HUDEP-2 (cell line): ENCODE results near the gene ASAP3.

Experiments
- DNase-seq, 76 experiments: peaks; one replicate each; lab custom pipeline; 2025; ENCODE audit not compliant: unreplicated experiment in 76 of 76; lab: John Stamatoyannopoulos, UW

ASAP3 gene

GRCh38 chr1:23483321-23484252, at the start of gene ASAP3:
Gene ASAP3, minus strand, starts transcription at chr1:23484179. Its CDS starts 46 bp downstream, at chr1:23484133.
- peak in 2 of 76 experiments; percentile 3 to 7 for DNase-seq

- no peak for DNase-seq
These were observed 49.5 kb upstream of the ASAP3 start for GRCh38 chr1:23533246-23534023.

GRCh38 chr1:23531562-23532094, 47.6 kb upstream of the ASAP3 start:
- DNase-seq = no peak

DNA sequence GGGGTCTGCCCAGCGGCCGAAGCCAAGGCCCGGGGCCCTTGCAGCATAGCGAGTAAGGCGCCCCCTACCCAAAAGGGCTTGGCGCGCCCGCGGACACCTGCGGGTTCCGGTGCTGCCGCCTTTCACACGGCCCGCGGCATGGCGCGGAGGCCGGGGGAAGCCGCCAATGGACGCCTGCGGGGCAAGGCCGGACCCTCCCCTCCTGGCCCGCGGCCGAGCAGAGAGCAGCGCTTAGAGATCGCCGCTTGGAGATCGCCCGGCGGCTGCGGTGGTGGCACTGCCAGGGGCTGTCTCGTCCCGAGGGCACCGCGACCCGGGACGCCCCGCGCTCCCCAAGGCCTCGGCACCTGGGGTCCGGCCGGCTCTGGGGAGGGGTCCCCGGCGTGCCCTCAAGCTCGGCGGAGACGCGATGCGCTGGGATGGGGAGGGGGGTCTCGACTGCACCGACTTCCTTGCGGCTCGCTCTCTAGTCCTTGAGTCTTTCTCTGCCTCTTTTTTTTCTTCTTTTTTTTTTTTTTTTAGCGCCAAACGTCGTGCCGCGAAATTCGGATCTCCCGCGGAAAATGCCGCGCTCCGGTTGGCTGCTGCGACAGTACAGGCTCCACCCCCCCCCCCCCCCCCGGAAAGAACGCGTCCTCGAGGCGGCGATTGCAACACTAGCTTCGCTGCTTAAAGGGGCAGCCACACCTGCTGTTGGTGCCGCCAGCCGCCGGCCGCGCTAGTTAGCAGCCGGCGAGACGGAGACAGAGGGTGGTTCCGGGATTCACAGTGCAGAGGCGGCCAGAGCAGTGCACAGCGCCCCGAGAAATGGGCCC, 47.0 kb upstream of the ASAP3 start, which contains the start of gene E2F2:
TSS of gene E2F2 (minus strand) at position 487 of the 815 bp plus-strand sequence. CDS start at position 47, 440 bp downstream.
- peak in 74 of 76 experiments; percentile 23 to 89 (median 78) for DNase-seq

DNA sequence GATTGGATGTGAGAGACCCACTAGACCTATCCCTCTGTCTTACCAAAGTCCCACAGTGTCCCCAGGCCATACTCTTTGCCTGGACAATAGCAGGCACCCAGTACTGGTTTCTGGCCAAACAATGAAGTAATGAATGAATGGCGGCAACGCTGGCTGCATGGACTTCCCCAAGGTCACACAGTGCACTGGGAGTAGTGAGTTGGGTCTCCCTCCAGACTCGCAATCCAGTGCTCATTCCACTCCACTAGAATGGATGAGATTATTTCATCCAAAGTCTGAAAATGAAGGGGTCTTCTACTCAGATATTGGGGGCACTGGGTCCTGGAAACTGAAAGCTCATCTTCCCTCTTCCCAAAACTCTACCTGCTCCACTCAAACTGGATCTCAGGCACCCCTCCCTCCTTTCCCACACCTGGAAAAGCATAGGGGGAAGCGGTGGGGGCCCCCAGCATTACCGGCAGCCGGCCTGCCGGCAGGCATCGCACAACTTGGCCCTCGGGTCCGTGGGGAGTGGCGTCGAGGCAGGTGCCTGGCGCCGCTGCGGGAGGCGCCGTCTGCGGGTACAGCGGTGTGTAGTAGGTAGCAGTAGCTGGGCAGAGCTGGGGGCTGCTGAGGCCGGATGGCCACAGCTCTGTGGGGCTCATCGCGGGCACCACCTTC, 46.2 kb upstream of the ASAP3 start:
- DNase-seq = peak in 15 of 76 experiments; percentile 9 to 53 (median 35)

DNA sequence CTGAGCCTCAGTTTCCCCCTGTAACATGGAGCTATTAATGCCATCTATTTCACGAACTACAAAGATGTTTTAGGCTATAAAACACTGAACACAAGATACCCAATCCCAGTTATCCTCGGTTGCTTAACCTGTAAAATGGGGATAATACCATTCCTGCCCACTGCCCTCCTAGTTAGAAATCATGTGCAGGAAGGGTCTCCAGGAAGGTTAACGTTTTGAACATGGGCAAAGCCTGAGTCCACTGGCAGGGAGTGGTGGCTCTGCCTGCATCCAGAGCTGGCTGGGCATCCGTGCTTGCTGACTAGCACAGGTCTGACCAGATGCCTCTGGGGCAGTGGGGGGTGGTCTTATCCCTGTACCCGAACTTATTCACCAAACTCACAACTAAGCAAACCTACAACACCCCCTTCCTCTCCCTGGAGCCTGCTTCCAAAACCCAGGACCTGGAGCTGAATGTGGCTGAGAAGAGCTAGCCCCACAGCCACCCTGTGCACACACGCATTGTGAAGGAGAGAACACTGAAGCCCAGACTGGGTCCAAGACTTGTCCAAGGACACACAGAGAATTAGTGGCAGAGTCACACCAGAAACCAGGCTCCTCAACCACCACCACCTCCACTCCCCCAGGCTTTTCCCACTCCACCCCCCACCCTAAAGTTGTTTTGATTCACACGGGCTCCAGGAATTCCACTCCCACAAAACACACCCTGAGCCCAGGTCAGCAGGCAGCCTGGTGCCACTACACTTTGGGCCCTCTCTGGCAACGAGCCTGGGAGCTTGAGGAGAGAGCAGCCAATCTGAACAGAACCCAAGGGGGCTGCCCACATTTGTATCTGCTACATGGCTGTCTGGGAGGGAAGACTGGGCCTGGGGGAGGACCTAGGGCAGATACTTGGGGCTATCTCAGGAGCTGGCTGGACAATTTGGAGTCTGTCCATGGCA, 45.4 kb upstream of the ASAP3 start:
- peak in 61 of 76 experiments; percentile 5 to 68 (median 43) for DNase-seq

DNA sequence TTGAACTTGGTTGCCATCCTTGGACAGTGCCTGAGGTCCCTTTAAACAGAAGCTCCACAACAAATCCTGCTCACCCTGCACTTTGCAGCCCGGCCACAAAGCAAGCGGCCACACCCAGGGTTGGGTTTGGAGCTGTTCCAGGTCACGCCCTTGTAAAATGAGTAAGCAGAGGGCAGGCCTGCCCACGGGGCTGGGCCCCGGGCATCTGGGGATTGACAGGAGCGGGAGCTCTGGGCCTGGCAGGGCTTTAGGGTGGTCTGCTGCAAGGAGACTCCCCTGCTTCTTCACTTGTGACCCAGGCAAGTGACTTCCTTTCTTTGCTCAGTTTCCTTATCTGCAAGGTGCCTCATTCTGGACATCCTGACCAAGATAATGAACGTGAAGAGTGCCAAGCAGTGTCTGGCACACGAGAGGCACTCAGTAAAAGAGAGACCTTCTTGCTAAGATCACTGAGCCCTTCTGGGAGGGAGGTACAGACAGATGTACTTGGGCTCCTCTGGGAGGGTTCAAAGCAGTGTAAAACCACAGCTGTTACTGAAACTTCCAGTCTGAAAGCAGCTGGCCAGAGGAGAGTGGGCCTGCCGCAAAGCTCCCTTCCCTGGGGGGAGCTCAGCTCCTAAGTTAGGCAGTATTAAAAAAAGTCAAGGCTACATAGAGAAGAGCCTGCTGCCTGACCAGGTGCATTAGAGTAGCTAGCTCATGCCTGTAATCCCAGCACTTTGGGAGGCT, 44.4 kb upstream of the ASAP3 start:
- DNase-seq = peak; percentile 16 to 97 (median 91)

GRCh38 chr1:23527900-23528249, 43.9 kb upstream of the ASAP3 start:
- peak in 3 of 76 experiments; percentile 37 to 58 (median 46) for DNase-seq

DNA sequence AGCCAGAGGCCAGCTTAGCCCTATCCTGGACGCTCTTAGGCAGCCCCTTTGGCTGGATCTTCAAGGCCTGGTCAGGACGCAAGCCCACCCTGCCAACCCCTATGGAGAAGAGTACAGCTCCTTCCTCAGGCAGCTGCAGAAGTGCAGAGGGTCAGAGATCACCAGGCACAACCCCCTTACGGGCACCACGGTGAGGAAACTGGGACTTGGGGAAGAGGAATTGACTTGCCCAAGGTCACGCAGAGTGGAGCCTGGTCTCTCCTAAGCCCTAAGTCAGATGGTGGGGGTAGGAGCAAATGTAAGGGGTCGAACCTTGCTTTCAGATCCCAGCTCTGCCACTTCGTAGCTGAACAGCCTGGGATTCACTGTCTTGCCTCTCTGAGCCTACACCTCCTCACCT, 43.4 kb upstream of the ASAP3 start:
- DNase-seq = no peak

DNA sequence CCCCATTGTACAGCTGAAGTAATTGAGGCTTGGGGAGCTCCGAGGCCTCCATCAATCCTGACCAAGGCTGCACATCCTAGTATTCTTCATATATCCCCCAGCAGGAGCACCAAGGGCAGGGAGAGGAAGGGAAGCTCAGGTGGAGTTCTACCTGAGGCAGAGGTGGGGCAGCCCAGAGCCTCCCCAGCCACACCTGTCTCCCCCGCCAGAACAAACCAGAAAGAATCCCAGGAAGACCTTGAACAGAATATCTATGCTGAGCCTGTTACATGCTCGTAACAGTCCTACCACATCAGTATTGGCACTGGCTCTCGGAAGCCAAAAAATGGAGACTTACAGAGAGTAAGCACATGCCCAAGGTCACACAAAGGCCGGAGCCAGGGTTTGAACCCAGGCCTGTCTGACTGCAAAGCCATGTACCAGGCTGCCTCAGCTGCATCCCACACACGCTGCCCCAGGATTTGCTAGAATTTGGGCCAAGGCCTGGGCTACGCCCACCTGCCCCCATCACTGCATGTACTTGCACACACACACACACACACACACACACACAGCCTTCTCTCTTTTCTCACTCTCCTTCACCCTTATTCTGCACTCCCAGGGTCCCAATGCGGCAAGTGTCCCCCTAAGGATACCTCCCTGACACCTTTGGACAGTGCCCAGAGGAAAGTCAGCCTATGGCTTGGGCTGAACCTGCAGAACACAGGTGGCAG, 42.5 kb upstream of the ASAP3 start:
- peak in 2 of 76 experiments; percentile 12 to 13 for DNase-seq

DNA sequence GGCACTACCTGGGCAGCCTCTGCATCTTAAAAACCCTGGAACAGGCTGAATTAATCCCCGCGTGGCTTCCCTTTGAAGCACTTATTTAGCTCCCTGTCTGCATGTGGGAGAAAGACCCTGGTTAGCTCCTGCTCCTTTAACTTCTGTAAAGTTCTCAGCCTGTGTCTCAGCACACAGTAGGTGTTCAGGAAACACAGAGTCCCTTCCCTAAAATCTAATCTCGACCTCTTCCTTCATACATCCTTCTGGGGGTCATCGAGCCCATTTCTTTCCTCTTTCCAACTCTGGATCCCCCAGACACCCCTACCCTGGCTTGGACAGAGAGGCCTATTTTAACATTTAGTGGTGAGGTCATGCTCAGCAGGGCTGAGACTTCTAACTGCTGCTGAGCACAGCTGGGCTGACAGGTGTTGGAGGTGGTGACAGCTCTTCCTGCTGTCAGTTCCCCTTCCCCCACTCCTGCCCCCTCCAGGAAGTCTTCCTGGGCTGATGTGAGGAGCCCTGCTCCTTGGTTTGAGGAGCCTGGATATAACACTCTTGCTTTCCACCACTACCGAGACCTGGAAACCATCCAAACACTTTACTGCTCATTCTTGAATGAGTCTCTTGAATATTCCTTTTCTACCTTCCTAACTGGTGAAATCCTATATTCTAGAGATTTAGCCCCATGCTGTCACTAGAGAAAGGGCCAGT, 41.7 kb upstream of the ASAP3 start:
- no peak for DNase-seq

GRCh38 chr1:23524716-23525401, 40.9 kb upstream of the ASAP3 start:
- peak in 75 of 76 experiments; percentile 40 to 98 (median 85) for DNase-seq

DNA sequence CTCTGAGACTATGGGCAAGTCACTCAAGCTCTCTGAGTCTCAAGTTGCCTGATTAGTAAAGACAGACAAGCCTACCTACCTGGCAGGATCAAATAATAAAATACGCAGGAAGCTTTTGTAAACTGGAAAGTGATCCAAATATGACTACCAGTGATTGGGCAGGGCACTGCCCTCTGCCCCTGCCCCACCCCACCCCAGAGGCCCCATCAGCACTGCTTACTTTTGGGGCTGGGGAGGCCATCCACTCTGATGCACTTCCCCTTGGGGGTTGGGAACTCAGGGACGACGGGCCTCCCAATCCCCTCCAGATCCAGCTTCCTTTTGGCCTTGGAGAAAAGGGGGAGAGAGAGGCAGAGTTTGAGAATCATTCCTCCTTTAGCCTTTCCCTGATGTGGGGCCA, 40.2 kb upstream of the ASAP3 start:
- DNase-seq = no peak

DNA sequence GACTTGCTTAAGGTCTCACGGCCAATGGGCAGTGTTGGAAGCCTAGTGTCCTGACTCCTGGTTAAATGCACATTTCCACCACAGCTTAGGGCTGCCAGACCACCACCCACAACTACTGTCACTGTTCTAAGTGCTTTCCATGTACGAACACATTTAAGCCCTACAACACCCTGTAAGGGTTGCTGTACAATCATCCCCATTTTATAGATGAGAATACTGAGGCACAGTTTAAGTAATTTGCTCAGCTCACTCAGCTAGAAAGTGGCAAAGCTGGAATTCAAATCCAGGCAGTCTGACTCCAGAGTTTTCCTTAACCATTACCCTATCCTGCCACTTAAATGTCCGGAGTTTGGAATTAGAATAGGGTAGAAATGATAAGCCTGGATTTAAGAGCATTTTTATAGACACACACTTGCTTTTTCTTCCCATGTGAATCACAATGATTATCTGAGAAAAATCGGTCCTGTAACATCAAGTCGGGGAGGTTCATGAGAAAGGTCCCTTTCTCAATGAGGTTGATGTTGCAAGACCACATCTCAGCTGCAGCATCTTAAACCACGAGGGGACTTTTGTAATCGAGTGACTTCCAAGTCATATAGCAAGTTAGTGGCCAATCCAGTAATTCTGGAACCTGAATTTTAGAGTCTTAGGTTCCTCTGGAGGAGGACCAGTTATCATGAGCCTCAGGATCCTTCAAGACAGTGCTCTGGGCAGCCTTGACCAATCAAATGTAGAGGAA, 38.4 kb upstream of the ASAP3 start:
- no peak for DNase-seq

DNA sequence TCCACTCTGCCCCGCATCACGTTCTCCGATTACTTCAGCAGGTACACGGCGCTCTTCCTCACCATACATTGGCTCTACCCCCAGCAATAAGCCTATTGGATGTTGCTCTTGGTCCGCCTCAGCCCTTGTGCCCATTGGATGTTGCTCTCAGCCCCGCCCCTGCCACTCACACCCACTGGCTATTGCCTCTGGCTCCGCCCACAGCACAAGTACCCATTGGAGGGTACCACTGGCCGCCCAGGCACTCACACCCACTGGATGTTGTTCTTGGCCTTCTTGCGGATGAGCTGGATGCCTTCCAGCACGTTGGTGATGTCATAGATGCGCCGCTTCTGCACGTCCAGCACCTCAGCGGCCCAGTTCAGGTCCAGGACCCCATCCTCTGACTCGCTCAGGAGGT, 37.6 kb upstream of the ASAP3 start:
- peak in 20 of 76 experiments; percentile 1 to 43 (median 10) for DNase-seq
